ENCODE data around the gene PRR5L. TPM values are rescaled to one million over a fixed set of nuclear protein-coding genes. Genes with fewer than 3 reads are reported as not detected.

The PRR5L gene
- total RNA-seq, 8 experiments from 2014 or later = 0.63 to 21.8 (median 4.2) TPM

GRCh38 chr11:36376888-36377758 lies 81.0 kb downstream of the PRR5L start:
- in situ Hi-C loops (cut with MboI; ENCODE audit: low pct_unique_long_range_greater_than_20kb in 2 of 9, low sequenced_read_pairs in 9 of 9, unreplicated experiment in 9 of 9) = no loop called here
- Histone ChIP-seq H3K4me3 (peak overlapping the region; percentile 35 to 50 (median 47)), H3K27ac (no peak overlapping the region), H3K4me1 (replicated peaks in 1 of 2) (peaks cover 8 to 13% of the 10 kb centered on the region in 2 donors)
- WGBS, 10 experiments = 0 to 10% (median 0%) methylated on average over 1 to 34 of the region's 68 CpGs; no CpG with 5 or more reads in 4 of the 10 experiments
- ATAC-seq (replicated peaks in 6 of 8) = peak; percentile 84 to 93 (median 91)

GRCh38 chr11:36377759-36378564 lies 81.9 kb downstream of the PRR5L start:
- Histone ChIP-seq H3K27ac (no peak overlapping the region), H3K4me1 (replicated peaks in 1 of 2) (peaks cover 8 to 9% of the 10 kb centered on the region in 2 donors), H3K4me3 (peak overlapping the region; percentile 35 to 50 (median 47))
- in situ Hi-C loops (cut with MboI; ENCODE audit: low pct_unique_long_range_greater_than_20kb in 2 of 9, low sequenced_read_pairs in 9 of 9, unreplicated experiment in 9 of 9) = no loop called here
- ATAC-seq (replicated peaks in 6 of 8) = peak in 2 of 8 experiments; percentile 0 to 3
- WGBS, 10 experiments = 11 to 83% (median 53%) methylated on average over 1 to 14 of the region's 22 CpGs

DNA sequence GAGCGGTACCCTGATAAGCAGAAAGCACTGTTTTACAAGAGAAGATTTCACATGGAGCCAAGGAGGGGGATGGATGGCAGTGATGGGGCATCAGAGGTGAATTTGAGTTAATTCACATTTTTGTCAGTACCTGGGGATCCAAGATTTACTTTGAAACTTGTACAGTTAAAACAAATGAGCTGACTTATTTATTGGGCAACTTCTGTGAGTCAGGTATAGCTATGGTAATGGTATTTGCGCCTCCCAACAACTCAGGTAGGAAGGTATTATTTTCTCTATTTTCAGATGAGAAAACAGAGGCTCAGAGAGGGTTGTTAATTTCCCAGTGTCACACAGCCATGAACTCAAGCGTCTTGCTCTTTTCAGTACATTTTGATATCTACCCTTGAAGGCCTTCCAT lies 83.6 kb downstream of the PRR5L start:
- no peak overlapping the region for H3K27ac ChIP-seq
- peaks cover 8 to 9% of the 10 kb centered on the region in 2 donors for H3K4me1 ChIP-seq (replicated peaks in 1 of 2)
- no peak for ATAC-seq (replicated peaks in 6 of 8)
- WGBS, 10 experiments = 80 to 100% (median 94%) methylated on average over 1 to 3 of the region's 3 CpGs; no CpG with 5 or more reads in 1 of the 10 experiments
- in situ Hi-C loops (cut with MboI; ENCODE audit: low pct_unique_long_range_greater_than_20kb in 2 of 9, low sequenced_read_pairs in 9 of 9, unreplicated experiment in 9 of 9) = no loop called here
- no peak overlapping the region for H3K4me3 ChIP-seq

- in situ Hi-C loops (cut with MboI; ENCODE audit: low pct_unique_long_range_greater_than_20kb in 2 of 9, low sequenced_read_pairs in 9 of 9, unreplicated experiment in 9 of 9) = no loop called here
- 73 to 99% (median 83%) methylated on average over 2 to 9 of the region's 9 CpGs for WGBS, 10 experiments
- Histone ChIP-seq H3K4me3 (no peak overlapping the region), H3K4me1 (replicated peaks in 1 of 2) (peaks cover 8 to 9% of the 10 kb centered on the region in 2 donors), H3K27ac (no peak overlapping the region)
- ATAC-seq (replicated peaks in 6 of 8) = no peak
Observed at GRCh38 chr11:36380296-36381014, 84.4 kb downstream of the PRR5L start.

GRCh38 chr11:36381015-36381360 lies 84.9 kb downstream of the PRR5L start:
- no peak for ATAC-seq (replicated peaks in 6 of 8)
- WGBS, 10 experiments = 74 to 100% (median 88%) methylated on average over 1 to 4 of the region's 4 CpGs
- Histone ChIP-seq H3K4me1 (replicated peaks in 1 of 2) (peaks cover 9 to 11% of the 10 kb centered on the region in 2 donors), H3K4me3 (no peak overlapping the region), H3K27ac (no peak overlapping the region)
- in situ Hi-C loops (cut with MboI; ENCODE audit: low pct_unique_long_range_greater_than_20kb in 2 of 9, low sequenced_read_pairs in 9 of 9, unreplicated experiment in 9 of 9) = no loop called here

GRCh38 chr11:36383195-36383594 lies 87.1 kb downstream of the PRR5L start:
- WGBS, 10 experiments = 100% methylated on average over 1 of the region's 1 CpG; no CpG with 5 or more reads in 5 of the 10 experiments
- Histone ChIP-seq H3K27ac (no peak overlapping the region), H3K4me1 (replicated peaks in 1 of 2) (peaks cover 8 to 11% of the 10 kb centered on the region in 2 donors), H3K4me3 (no peak overlapping the region)
- ATAC-seq (replicated peaks in 6 of 8) = no peak
- in situ Hi-C loops (cut with MboI; ENCODE audit: low pct_unique_long_range_greater_than_20kb in 2 of 9, low sequenced_read_pairs in 9 of 9, unreplicated experiment in 9 of 9) = no loop called here

- ATAC-seq (replicated peaks in 6 of 8) = peak; percentile 54 to 100 (median 80)
- H3K4me1 ChIP-seq (replicated peaks in 1 of 2) = peaks cover 6 to 9% of the 10 kb centered on the region in 2 donors
- no peak overlapping the region for H3K27ac ChIP-seq
- no peak overlapping the region for H3K4me3 ChIP-seq
- 0 to 63% (median 33%) methylated on average over 3 to 8 of the region's 9 CpGs for WGBS, 10 experiments
- in situ Hi-C loops (cut with MboI; ENCODE audit: low pct_unique_long_range_greater_than_20kb in 2 of 9, low sequenced_read_pairs in 9 of 9, unreplicated experiment in 9 of 9) = no loop called here
Observed at GRCh38 chr11:36385121-36385970, 89.3 kb downstream of the PRR5L start.

DNA sequence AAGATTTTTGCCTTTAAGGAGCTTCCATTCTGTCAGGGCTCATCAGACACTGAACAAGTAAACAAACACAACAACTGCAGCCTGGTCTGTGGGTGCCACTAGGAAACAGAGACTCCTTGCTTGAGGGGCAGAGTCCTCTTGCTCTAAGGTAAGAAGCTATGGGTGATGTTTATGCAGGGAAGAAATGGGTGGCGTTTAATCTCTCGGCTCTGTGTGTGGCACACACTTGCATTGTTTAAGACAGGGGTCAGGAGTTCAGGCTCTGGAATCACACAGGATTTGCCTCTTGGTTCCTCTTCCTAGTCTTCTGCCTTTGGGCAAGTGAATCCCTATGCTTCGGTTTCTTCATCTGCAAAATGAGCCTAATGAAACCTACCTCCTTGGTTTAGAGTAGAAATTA lies 90.3 kb downstream of the PRR5L start:
- 30 to 100% (median 75%) methylated on average over 1 to 3 of the region's 3 CpGs; no CpG with 5 or more reads in 3 of the 10 experiments for WGBS, 10 experiments
- H3K4me3 ChIP-seq = no peak overlapping the region
- in situ Hi-C loops (cut with MboI; ENCODE audit: low pct_unique_long_range_greater_than_20kb in 2 of 9, low sequenced_read_pairs in 9 of 9, unreplicated experiment in 9 of 9) = no loop called here
- no peak for ATAC-seq (replicated peaks in 6 of 8)
- peaks cover 10 to 16% of the 10 kb centered on the region in 2 donors for H3K4me1 ChIP-seq (replicated peaks in 1 of 2)
- no peak overlapping the region for H3K27ac ChIP-seq

GRCh38 chr11:36388071-36388470 lies 92.0 kb downstream of the PRR5L start:
- WGBS, 10 experiments = 80 to 100% (median 100%) methylated on average over 1 to 2 of the region's 2 CpGs; no CpG with 5 or more reads in 2 of the 10 experiments
- Histone ChIP-seq H3K4me3 (no peak overlapping the region), H3K27ac (no peak overlapping the region), H3K4me1 (replicated peaks in 1 of 2) (peaks cover 10 to 17% of the 10 kb centered on the region in 2 donors)
- in situ Hi-C loops (cut with MboI; ENCODE audit: low pct_unique_long_range_greater_than_20kb in 2 of 9, low sequenced_read_pairs in 9 of 9, unreplicated experiment in 9 of 9) = no loop called here
- ATAC-seq (replicated peaks in 6 of 8) = no peak

DNA sequence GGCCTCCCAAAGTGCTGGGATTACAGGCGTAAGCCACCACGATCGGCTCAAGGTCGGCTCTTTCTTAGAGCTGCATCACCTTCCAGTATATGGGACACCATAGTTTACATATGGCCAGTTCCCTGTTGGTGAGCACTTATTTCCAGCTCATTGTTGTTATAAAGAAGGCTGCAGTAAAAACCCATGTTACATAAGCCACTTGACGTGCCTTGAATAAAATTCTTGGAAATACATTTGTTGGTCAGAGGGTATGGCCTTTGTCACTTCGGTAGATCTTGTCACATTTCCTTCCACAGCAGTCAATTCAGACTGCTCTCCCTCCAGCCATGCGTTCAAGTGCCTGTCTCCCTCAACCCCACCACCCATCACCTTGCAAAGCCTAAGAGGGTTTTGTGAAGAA lies 92.9 kb downstream of the PRR5L start:
- WGBS, 10 experiments = 80 to 100% (median 95%) methylated on average over 1 to 5 of the region's 7 CpGs; no CpG with 5 or more reads in 1 of the 10 experiments
- peaks cover 10 to 17% of the 10 kb centered on the region in 2 donors for H3K4me1 ChIP-seq (replicated peaks in 1 of 2)
- H3K27ac ChIP-seq = no peak overlapping the region
- no peak overlapping the region for H3K4me3 ChIP-seq
- no peak for ATAC-seq (replicated peaks in 6 of 8)
- in situ Hi-C loops (cut with MboI; ENCODE audit: low pct_unique_long_range_greater_than_20kb in 2 of 9, low sequenced_read_pairs in 9 of 9, unreplicated experiment in 9 of 9) = no loop called here

GRCh38 chr11:36389811-36390210 lies 93.7 kb downstream of the PRR5L start:
- no peak for ATAC-seq (replicated peaks in 6 of 8)
- WGBS, 10 experiments = 100% methylated on average over 1 to 3 of the region's 4 CpGs; no CpG with 5 or more reads in 7 of the 10 experiments
- H3K27ac ChIP-seq = no peak overlapping the region
- H3K4me3 ChIP-seq = no peak overlapping the region
- peaks cover 10 to 17% of the 10 kb centered on the region in 2 donors for H3K4me1 ChIP-seq (replicated peaks in 1 of 2)
- in situ Hi-C loops (cut with MboI; ENCODE audit: low pct_unique_long_range_greater_than_20kb in 2 of 9, low sequenced_read_pairs in 9 of 9, unreplicated experiment in 9 of 9) = no loop called here

GRCh38 chr11:36390963-36391471 lies 94.9 kb downstream of the PRR5L start:
- in situ Hi-C loops (cut with MboI; ENCODE audit: low pct_unique_long_range_greater_than_20kb in 2 of 9, low sequenced_read_pairs in 9 of 9, unreplicated experiment in 9 of 9) = no loop called here
- no peak overlapping the region for H3K4me3 ChIP-seq
- peaks cover 10 to 14% of the 10 kb centered on the region in 2 donors for H3K4me1 ChIP-seq (replicated peaks in 1 of 2)
- no peak overlapping the region for H3K27ac ChIP-seq
- 30 to 92% (median 63%) methylated on average over 1 to 4 of the region's 4 CpGs; no CpG with 5 or more reads in 5 of the 10 experiments for WGBS, 10 experiments
- ATAC-seq (replicated peaks in 6 of 8) = peak in 6 of 8 experiments; percentile 16 to 93 (median 86)

Measured in motor neuron (in vitro differentiated cells).